ENCODE measurements around the gene PHACTR2. TPM values are rescaled to one million over a fixed set of nuclear protein-coding genes. Genes with fewer than 3 reads are reported as not detected.

The PHACTR2 gene
- total RNA-seq, 1 experiment from 2014 or later, result 20.7 TPM

DNA sequence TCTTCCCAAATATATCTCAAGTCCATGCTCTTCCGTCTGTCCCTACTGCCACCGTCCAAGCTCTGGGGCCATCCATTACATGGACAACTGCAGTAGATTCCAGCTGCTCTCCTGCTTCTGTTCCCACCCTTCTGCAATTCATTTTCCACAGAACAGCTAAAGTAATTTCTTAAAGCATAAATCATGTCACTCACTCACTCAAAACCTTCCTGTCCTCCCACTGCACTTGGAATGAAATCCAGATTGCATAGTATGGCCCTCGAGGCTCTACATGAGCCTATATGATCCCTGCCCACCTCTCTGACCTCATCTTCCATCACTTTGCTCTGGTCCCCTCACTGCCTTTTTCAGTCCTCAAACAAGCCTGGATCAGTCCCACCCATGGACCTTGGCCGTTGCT, 10.9 kb downstream of the PHACTR2 start:
- Mint-ChIP-seq H3K36me3 (ENCODE audit: insufficient read depth, unreplicated experiment) (peaks cover under 1% of the 10 kb centered on the region), H3K4me3 (ENCODE audit: low read depth, unreplicated experiment) (no peak overlapping the region), H3K27ac (ENCODE audit: unreplicated experiment) (no peak overlapping the region), H3K4me1 (ENCODE audit: low read depth, unreplicated experiment) (peaks cover 32% of the 10 kb centered on the region), H3K27me3 (ENCODE audit: unreplicated experiment) (no peaks in the 10 kb centered on the region), H3K9me3 (ENCODE audit: low read depth, unreplicated experiment) (no peaks in the 10 kb centered on the region)
- no TSS peak for BruUV-seq (replicated peaks)
- TF ChIP-seq, protein P1, sequence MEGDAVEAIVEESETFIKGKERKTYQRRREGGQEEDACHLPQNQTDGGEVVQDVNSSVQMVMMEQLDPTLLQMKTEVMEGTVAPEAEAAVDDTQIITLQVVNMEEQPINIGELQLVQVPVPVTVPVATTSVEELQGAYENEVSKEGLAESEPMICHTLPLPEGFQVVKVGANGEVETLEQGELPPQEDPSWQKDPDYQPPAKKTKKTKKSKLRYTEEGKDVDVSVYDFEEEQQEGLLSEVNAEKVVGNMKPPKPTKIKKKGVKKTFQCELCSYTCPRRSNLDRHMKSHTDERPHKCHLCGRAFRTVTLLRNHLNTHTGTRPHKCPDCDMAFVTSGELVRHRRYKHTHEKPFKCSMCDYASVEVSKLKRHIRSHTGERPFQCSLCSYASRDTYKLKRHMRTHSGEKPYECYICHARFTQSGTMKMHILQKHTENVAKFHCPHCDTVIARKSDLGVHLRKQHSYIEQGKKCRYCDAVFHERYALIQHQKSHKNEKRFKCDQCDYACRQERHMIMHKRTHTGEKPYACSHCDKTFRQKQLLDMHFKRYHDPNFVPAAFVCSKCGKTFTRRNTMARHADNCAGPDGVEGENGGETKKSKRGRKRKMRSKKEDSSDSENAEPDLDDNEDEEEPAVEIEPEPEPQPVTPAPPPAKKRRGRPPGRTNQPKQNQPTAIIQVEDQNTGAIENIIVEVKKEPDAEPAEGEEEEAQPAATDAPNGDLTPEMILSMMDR (IDR thresholded peaks at IDR 0.05; ENCODE audit: unreplicated experiment), result no peak
- CTCF ChIA-PET, result interaction anchor here (1.2 kb wide), 1 partner anchor 12 kb away, joined by 4 read pairs; no protein-coding TSS in a partner anchor
- intact Hi-C loops (cut with micrococcal nuclease; ENCODE audit: unreplicated experiment), result no loop called here
- no peak for DNase-seq

DNA sequence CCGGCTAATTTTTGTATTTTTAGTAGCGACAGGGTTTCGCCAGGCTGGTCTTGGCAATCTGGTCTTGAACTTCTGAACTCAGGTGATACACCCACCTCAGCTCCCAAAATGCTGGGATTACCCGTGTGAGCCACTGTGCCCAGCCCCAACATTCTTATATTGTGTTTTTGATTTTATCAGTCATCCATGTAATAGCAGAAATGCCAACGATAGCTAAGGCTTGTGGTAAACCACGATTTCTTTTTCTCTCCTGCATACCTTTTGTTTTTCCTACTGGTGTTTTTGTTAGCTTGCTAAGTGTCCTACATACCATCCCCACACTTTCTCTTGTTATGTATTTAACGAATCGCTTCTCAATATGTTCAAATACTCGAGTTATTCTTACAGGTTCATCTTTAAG, 12.1 kb downstream of the PHACTR2 start:
- CTCF ChIA-PET, result interaction anchor here (0.6 to 1.2 kb wide), 2 partner anchors 14 to 898 kb away, joined by 3 to 4 read pairs; no protein-coding TSS in a partner anchor
- Mint-ChIP-seq H3K4me3 (ENCODE audit: low read depth, unreplicated experiment) (peak overlapping the region; percentile 25), H3K27me3 (ENCODE audit: unreplicated experiment) (no peaks in the 10 kb centered on the region), H3K27ac (ENCODE audit: unreplicated experiment) (peak overlapping the region; percentile 39), H3K9me3 (ENCODE audit: low read depth, unreplicated experiment) (no peaks in the 10 kb centered on the region), H3K4me1 (ENCODE audit: low read depth, unreplicated experiment) (peaks cover 32% of the 10 kb centered on the region), H3K36me3 (ENCODE audit: insufficient read depth, unreplicated experiment) (peaks cover 5% of the 10 kb centered on the region)
- no peak for DNase-seq
- intact Hi-C loops (cut with micrococcal nuclease; ENCODE audit: unreplicated experiment), result no loop called here
- TF ChIP-seq, protein P1 (IDR thresholded peaks at IDR 0.05; ENCODE audit: unreplicated experiment), result no peak
- BruUV-seq (replicated peaks), result no TSS peak

DNA sequence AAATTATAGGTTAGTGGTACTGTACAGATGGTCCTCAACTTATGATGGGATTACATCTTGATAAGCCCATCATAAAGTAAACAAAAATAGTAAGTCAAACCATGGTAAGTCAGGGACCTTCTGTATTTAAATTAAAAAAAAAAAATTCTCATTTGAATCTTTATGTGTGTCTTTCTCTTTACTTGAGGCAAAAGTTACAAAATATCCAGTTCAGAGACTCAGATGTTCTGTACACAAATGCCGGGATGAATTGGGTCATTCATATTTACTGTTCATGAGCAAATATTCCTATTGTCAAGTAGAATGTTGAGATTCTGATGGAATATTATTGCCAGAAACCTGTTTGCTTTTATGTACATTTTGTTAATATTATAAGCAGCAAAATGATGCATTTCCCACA, 13.4 kb downstream of the PHACTR2 start:
- Mint-ChIP-seq H3K36me3 (ENCODE audit: insufficient read depth, unreplicated experiment) (peaks cover 5% of the 10 kb centered on the region), H3K9me3 (ENCODE audit: low read depth, unreplicated experiment) (no peaks in the 10 kb centered on the region), H3K27ac (ENCODE audit: unreplicated experiment) (no peak overlapping the region), H3K27me3 (ENCODE audit: unreplicated experiment) (no peaks in the 10 kb centered on the region), H3K4me3 (ENCODE audit: low read depth, unreplicated experiment) (no peak overlapping the region), H3K4me1 (ENCODE audit: low read depth, unreplicated experiment) (peaks cover 32% of the 10 kb centered on the region)
- BruUV-seq (replicated peaks), result no TSS peak
- CTCF ChIA-PET, result no interaction called here
- TF ChIP-seq, protein P1 (IDR thresholded peaks at IDR 0.05; ENCODE audit: unreplicated experiment), result no peak
- no peak for DNase-seq
- intact Hi-C loops (cut with micrococcal nuclease; ENCODE audit: unreplicated experiment), result no loop called here

DNA sequence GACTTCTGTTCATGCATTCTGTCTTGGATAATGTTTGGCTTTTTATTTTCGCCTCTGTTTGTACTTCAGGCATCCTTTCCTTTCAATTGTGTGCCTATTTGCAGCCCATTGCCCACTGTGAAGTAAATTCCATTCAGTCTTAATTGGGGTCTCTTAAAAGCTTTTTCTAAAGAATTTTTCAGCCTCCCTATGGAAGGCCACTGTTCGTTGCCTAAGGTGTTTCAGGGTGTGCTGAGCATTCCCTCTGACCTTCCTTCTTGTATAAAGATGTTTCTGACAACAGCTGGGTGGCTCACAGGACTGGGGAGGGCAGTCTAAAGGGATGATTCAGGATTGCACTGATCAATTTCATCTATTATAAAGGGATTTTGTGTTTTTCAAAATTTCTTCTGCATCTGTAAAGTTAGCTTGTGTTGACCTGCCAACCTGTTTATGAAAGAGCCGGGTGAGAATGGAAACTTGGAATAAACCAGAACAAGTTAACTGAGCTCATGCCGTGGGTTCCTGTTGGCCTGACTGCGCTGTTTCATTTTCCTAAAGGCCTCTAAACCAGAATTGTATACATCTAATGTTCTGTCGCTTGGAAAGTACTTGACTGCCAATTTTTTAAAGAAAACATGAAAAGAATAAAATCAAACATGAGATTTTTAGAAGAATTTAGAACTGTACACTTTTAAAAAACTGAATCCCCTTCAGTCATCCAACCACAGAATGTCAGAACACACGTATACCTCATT, 14.3 kb downstream of the PHACTR2 start:
- intact Hi-C loops (cut with micrococcal nuclease; ENCODE audit: unreplicated experiment), result no loop called here
- H3K4me3 Mint-ChIP-seq (ENCODE audit: low read depth, unreplicated experiment), result no peak overlapping the region

More for the DNA sequence above, 14.3 kb downstream of the PHACTR2 start:
- no peaks in the 10 kb centered on the region for H3K27me3 Mint-ChIP-seq (ENCODE audit: unreplicated experiment)
- peaks cover 30% of the 10 kb centered on the region for H3K4me1 Mint-ChIP-seq (ENCODE audit: low read depth, unreplicated experiment)
- TF ChIP-seq, protein P1 (IDR thresholded peaks at IDR 0.05; ENCODE audit: unreplicated experiment), result no peak
- CTCF ChIA-PET, result interaction anchor here (1.0 kb wide), 1 partner anchor 18 kb away, joined by 3 read pairs; no protein-coding TSS in a partner anchor
- H3K27ac Mint-ChIP-seq (ENCODE audit: unreplicated experiment), result no peak overlapping the region
- no peaks in the 10 kb centered on the region for H3K9me3 Mint-ChIP-seq (ENCODE audit: low read depth, unreplicated experiment)
- no TSS peak for BruUV-seq (replicated peaks)
- no peak for DNase-seq
- peaks cover 5% of the 10 kb centered on the region for H3K36me3 Mint-ChIP-seq (ENCODE audit: insufficient read depth, unreplicated experiment)

Data from Calu3 (cell line).